ENCODE measurements around the gene IRAK2. TPM values are rescaled to one million over a fixed set of nuclear protein-coding genes. Genes with fewer than 3 reads are reported as not detected.

The IRAK2 gene
- total and polyA plus RNA-seq, 3 experiments from 2014 or later, result 5.0 to 10.3 (median 5.1) TPM

GRCh38 chr3:10274601-10275000 lies 109.9 kb downstream of the IRAK2 start:
- no peaks in the 10 kb centered on the region for H3K27me3 ChIP-seq (ENCODE audit: insufficient read depth, low read length, poor library complexity, severe bottlenecking)
- peak overlapping the region in 4 of 7 donors; percentile 13 to 62 (median 33) for H3K4me3 Mint-ChIP-seq
- peaks cover 43% of the 10 kb centered on the region for H3K36me3 ChIP-seq (ENCODE audit: insufficient read depth, low read length)
- H3K9me3 Mint-ChIP-seq, result no peaks in the 10 kb centered on the region
- no peak overlapping the region for H3K27ac ChIP-seq (ENCODE audit: low read depth, low read length)
- H3K27ac Mint-ChIP-seq, result peak overlapping the region in 7 of 8 donors; percentile 8 to 86 (median 56)
- H3K4me3 ChIP-seq (ENCODE audit: low read length), result no peak overlapping the region
- ChIA-PET CTCF (interaction anchor here (1.1 to 1.6 kb wide), 2 partner anchors 11 to 342 kb away, joined by 4 to 5 read pairs; no protein-coding TSS in a partner anchor), POLR2A (no interaction called here)
- DNase-seq, result no peak
- peaks cover 42 to 62% (median 53%) of the 10 kb centered on the region in 3 donors for H3K4me1 Mint-ChIP-seq
- no peaks in the 10 kb centered on the region for H3K9me3 ChIP-seq (ENCODE audit: low read length)
- H3K4me1 ChIP-seq (ENCODE audit: insufficient read depth, low read length), result peaks cover 26% of the 10 kb centered on the region
- H3K36me3 Mint-ChIP-seq, result peaks cover 0 to 85% (median 4%) of the 10 kb centered on the region in 3 donors
- no peaks in the 10 kb centered on the region for H3K27me3 Mint-ChIP-seq

- CTCF ChIA-PET, result no interaction called here
- peak overlapping the region in 6 of 8 donors; percentile 47 to 97 (median 73) for H3K27ac Mint-ChIP-seq
- Histone ChIP-seq H3K4me3 (ENCODE audit: low read length) (no peak overlapping the region), H3K9me3 (ENCODE audit: low read length) (no peaks in the 10 kb centered on the region), H3K27me3 (ENCODE audit: insufficient read depth, low read length, poor library complexity, severe bottlenecking) (no peaks in the 10 kb centered on the region), H3K27ac (ENCODE audit: low read depth, low read length) (no peak overlapping the region), H3K36me3 (ENCODE audit: insufficient read depth, low read length) (peaks cover 39% of the 10 kb centered on the region), H3K4me1 (ENCODE audit: insufficient read depth, low read length) (peaks cover 21% of the 10 kb centered on the region)
- no peaks in the 10 kb centered on the region for H3K9me3 Mint-ChIP-seq
- H3K27me3 Mint-ChIP-seq, result no peaks in the 10 kb centered on the region
- peaks cover 30 to 46% (median 39%) of the 10 kb centered on the region in 3 donors for H3K4me1 Mint-ChIP-seq
- no peak overlapping the region for H3K4me3 Mint-ChIP-seq
- H3K36me3 Mint-ChIP-seq, result peaks cover 0 to 82% (median 9%) of the 10 kb centered on the region in 3 donors
- POLR2A ChIA-PET, result no interaction called here
- DNase-seq, result no peak
Measured at GRCh38 chr3:10277115-10277625, 112.5 kb downstream of the IRAK2 start.

- CTCF ChIA-PET, result no interaction called here
- H3K9me3 Mint-ChIP-seq, result no peaks in the 10 kb centered on the region
Measured at GRCh38 chr3:10278501-10278900, 113.8 kb downstream of the IRAK2 start.

GRCh38 chr3:10279384-10280176 lies 114.9 kb downstream of the IRAK2 start:
- Mint-ChIP-seq H3K9me3 (no peaks in the 10 kb centered on the region), H3K4me3 (no peak overlapping the region), H3K27me3 (no peaks in the 10 kb centered on the region), H3K27ac (peak overlapping the region in 6 of 8 donors; percentile 8 to 87 (median 54)), H3K36me3 (peaks cover 0 to 83% (median 12%) of the 10 kb centered on the region in 3 donors), H3K4me1 (peaks cover 22 to 45% (median 32%) of the 10 kb centered on the region in 3 donors)
- ChIA-PET CTCF (interaction anchor here (1.3 kb wide), 1 partner anchor 17 kb away, joined by 3 read pairs; no protein-coding TSS in a partner anchor), POLR2A (no interaction called here)
- peaks cover 12% of the 10 kb centered on the region for H3K4me1 ChIP-seq (ENCODE audit: insufficient read depth, low read length)
- H3K4me3 ChIP-seq (ENCODE audit: low read length), result no peak overlapping the region
- H3K27me3 ChIP-seq (ENCODE audit: insufficient read depth, low read length, poor library complexity, severe bottlenecking), result no peaks in the 10 kb centered on the region
- peaks cover 42% of the 10 kb centered on the region for H3K36me3 ChIP-seq (ENCODE audit: insufficient read depth, low read length)
- no peaks in the 10 kb centered on the region for H3K9me3 ChIP-seq (ENCODE audit: low read length)
- no peak overlapping the region for H3K27ac ChIP-seq (ENCODE audit: low read depth, low read length)
- DNase-seq, result no peak

More at GRCh38 chr3:10278501-10278900, 113.8 kb downstream of the IRAK2 start:
- Mint-ChIP-seq H3K27me3 (no peaks in the 10 kb centered on the region), H3K4me3 (no peak overlapping the region), H3K4me1 (peaks cover 22 to 45% (median 32%) of the 10 kb centered on the region in 3 donors), H3K27ac (peak overlapping the region in 2 of 8 donors; percentile 47 to 58), H3K36me3 (peaks cover 0 to 84% (median 12%) of the 10 kb centered on the region in 3 donors)
- Histone ChIP-seq H3K4me3 (ENCODE audit: low read length) (no peak overlapping the region), H3K4me1 (ENCODE audit: insufficient read depth, low read length) (peaks cover 12% of the 10 kb centered on the region), H3K27me3 (ENCODE audit: insufficient read depth, low read length, poor library complexity, severe bottlenecking) (no peaks in the 10 kb centered on the region), H3K36me3 (ENCODE audit: insufficient read depth, low read length) (peaks cover 42% of the 10 kb centered on the region), H3K9me3 (ENCODE audit: low read length) (no peaks in the 10 kb centered on the region), H3K27ac (ENCODE audit: low read depth, low read length) (no peak overlapping the region)
- POLR2A ChIA-PET, result no interaction called here
- DNase-seq, result no peak

- Histone ChIP-seq H3K9me3 (ENCODE audit: low read length) (no peaks in the 10 kb centered on the region), H3K4me1 (ENCODE audit: insufficient read depth, low read length) (peaks cover 15% of the 10 kb centered on the region), H3K27ac (ENCODE audit: low read depth, low read length) (no peak overlapping the region), H3K27me3 (ENCODE audit: insufficient read depth, low read length, poor library complexity, severe bottlenecking) (no peaks in the 10 kb centered on the region), H3K4me3 (ENCODE audit: low read length) (no peak overlapping the region), H3K36me3 (ENCODE audit: insufficient read depth, low read length) (peaks cover 42% of the 10 kb centered on the region)
- peaks cover 0 to 85% (median 12%) of the 10 kb centered on the region in 3 donors for H3K36me3 Mint-ChIP-seq
- no peaks in the 10 kb centered on the region for H3K27me3 Mint-ChIP-seq
- ChIA-PET POLR2A (no interaction called here), CTCF (interaction anchor here (1.3 kb wide), 1 partner anchor 17 kb away, joined by 3 read pairs; no protein-coding TSS in a partner anchor)
- peaks cover 28 to 48% (median 35%) of the 10 kb centered on the region in 3 donors for H3K4me1 Mint-ChIP-seq
- H3K27ac Mint-ChIP-seq, result peak overlapping the region in 6 of 8 donors; percentile 8 to 93 (median 54)
- no peaks in the 10 kb centered on the region for H3K9me3 Mint-ChIP-seq
- H3K4me3 Mint-ChIP-seq, result no peak overlapping the region
- DNase-seq, result no peak
Measured at GRCh38 chr3:10280177-10280529, 115.4 kb downstream of the IRAK2 start.

GRCh38 chr3:10280571-10280970 lies 115.9 kb downstream of the IRAK2 start:
- Histone ChIP-seq H3K9me3 (ENCODE audit: low read length) (no peaks in the 10 kb centered on the region), H3K27me3 (ENCODE audit: insufficient read depth, low read length, poor library complexity, severe bottlenecking) (no peaks in the 10 kb centered on the region), H3K36me3 (ENCODE audit: insufficient read depth, low read length) (peaks cover 42% of the 10 kb centered on the region), H3K4me3 (ENCODE audit: low read length) (no peak overlapping the region), H3K4me1 (ENCODE audit: insufficient read depth, low read length) (peaks cover 15% of the 10 kb centered on the region), H3K27ac (ENCODE audit: low read depth, low read length) (no peak overlapping the region)
- H3K4me1 Mint-ChIP-seq, result peaks cover 29 to 48% (median 35%) of the 10 kb centered on the region in 3 donors
- H3K27me3 Mint-ChIP-seq, result no peaks in the 10 kb centered on the region
- no peak overlapping the region for H3K4me3 Mint-ChIP-seq
- ChIA-PET POLR2A (no interaction called here), CTCF (interaction anchor here (1.3 kb wide), 1 partner anchor 18 kb away, joined by 3 read pairs; no protein-coding TSS in a partner anchor)
- DNase-seq, result no peak
- peaks cover 0 to 83% (median 12%) of the 10 kb centered on the region in 3 donors for H3K36me3 Mint-ChIP-seq
- H3K27ac Mint-ChIP-seq, result peak overlapping the region in 5 of 8 donors; percentile 48 to 93 (median 70)
- no peaks in the 10 kb centered on the region for H3K9me3 Mint-ChIP-seq

- Histone ChIP-seq H3K4me3 (ENCODE audit: low read length) (no peak overlapping the region), H3K9me3 (ENCODE audit: low read length) (no peaks in the 10 kb centered on the region), H3K36me3 (ENCODE audit: insufficient read depth, low read length) (peaks cover 42% of the 10 kb centered on the region), H3K27ac (ENCODE audit: low read depth, low read length) (no peak overlapping the region), H3K4me1 (ENCODE audit: insufficient read depth, low read length) (peaks cover 15% of the 10 kb centered on the region), H3K27me3 (ENCODE audit: insufficient read depth, low read length, poor library complexity, severe bottlenecking) (no peaks in the 10 kb centered on the region)
- no peaks in the 10 kb centered on the region for H3K9me3 Mint-ChIP-seq
- POLR2A ChIA-PET, result no interaction called here
- peaks cover 30 to 58% (median 30%) of the 10 kb centered on the region in 3 donors for H3K4me1 Mint-ChIP-seq
- no peak for DNase-seq
- no peak overlapping the region for H3K4me3 Mint-ChIP-seq
- CTCF ChIA-PET, result no interaction called here
- peaks cover 0 to 82% (median 9%) of the 10 kb centered on the region in 3 donors for H3K36me3 Mint-ChIP-seq
- no peaks in the 10 kb centered on the region for H3K27me3 Mint-ChIP-seq
- H3K27ac Mint-ChIP-seq, result peak overlapping the region in 2 of 8 donors; percentile 83 to 93
Measured at GRCh38 chr3:10281951-10282350, 117.2 kb downstream of the IRAK2 start.

- DNase-seq, result no peak
- Mint-ChIP-seq H3K27ac (peak overlapping the region in 7 of 8 donors; percentile 24 to 93 (median 61)), H3K36me3 (peaks cover 0 to 78% (median 9%) of the 10 kb centered on the region in 3 donors), H3K4me1 (peaks cover 24 to 52% (median 24%) of the 10 kb centered on the region in 3 donors), H3K27me3 (no peaks in the 10 kb centered on the region), H3K9me3 (no peaks in the 10 kb centered on the region), H3K4me3 (no peak overlapping the region)
- no peak overlapping the region for H3K27ac ChIP-seq (ENCODE audit: low read depth, low read length)
- H3K4me1 ChIP-seq (ENCODE audit: insufficient read depth, low read length), result peaks cover 15% of the 10 kb centered on the region
- H3K27me3 ChIP-seq (ENCODE audit: insufficient read depth, low read length, poor library complexity, severe bottlenecking), result no peaks in the 10 kb centered on the region
- CTCF ChIA-PET, result interaction anchor here (0.5 to 1.3 kb wide), 5 partner anchors 37 to 351 kb away, joined by 3 to 4 read pairs (median 3); partner anchors contain the start of gene EMC3
- H3K9me3 ChIP-seq (ENCODE audit: low read length), result no peaks in the 10 kb centered on the region
- H3K4me3 ChIP-seq (ENCODE audit: low read length), result no peak overlapping the region
- POLR2A ChIA-PET, result no interaction called here
- peaks cover 32% of the 10 kb centered on the region for H3K36me3 ChIP-seq (ENCODE audit: insufficient read depth, low read length)
Measured at GRCh38 chr3:10283638-10284037, 118.9 kb downstream of the IRAK2 start.
